IMR-90 (cell line): Measurements from ENCODE around the gene MON1A. TPM values are rescaled to one million over a fixed set of nuclear protein-coding genes. Genes with fewer than 3 reads are reported as not detected.

Source experiments
- ATAC-seq: fragments of 200-7000 bp; cut with Tn5 transposase; 2 replicates; pipeline ENCODE4 v1.9.1; 2020; ENCODE audit warnings: low read depth, mild to moderate bottlenecking, moderate library complexity
- BruUV-seq: library from RNA; stranded (reverse); fragments of 400-500 nt; replicated peaks from 2 replicates; lab custom pipeline; 2021; lab: Mats Ljungman, UMichigan
- CTCF ChIA-PET: fragments of 300-600 bp; formaldehyde crosslinking; extraction: SDS; loops from one replicate; lab custom pipeline; 2021; ENCODE audit warnings: antibody characterized with exemption; lab: Yijun Ruan, JAX
- POLR2A ChIA-PET: fragments of 300-600 bp; sonication (Branson Sonifier 250); formaldehyde crosslinking; loops from one replicate; lab custom pipeline; 2022; ENCODE audit warnings: antibody characterized with exemption; ENCODE audit not compliant: unreplicated experiment; lab: Charles Lee
- DNase-seq: peaks from one replicate; pipeline ENCODE4 v3.0.0; 2013
- H2AFZ ChIP-seq: replicated peaks from 2 replicates; pipeline ENCODE3; 2013; ENCODE audit warnings: low read length, mild to moderate bottlenecking; ENCODE audit not compliant: poor library complexity
- H2AK5ac ChIP-seq: 2 replicates; pipeline ENCODE4 v1.6.1; 2013; ENCODE audit warnings: low read depth, low read length, inconsistent platforms
- H2AK9ac ChIP-seq: replicated peaks from 2 replicates; pipeline ENCODE3; 2013; ENCODE audit warnings: mild to moderate bottlenecking, low read depth, low read length, moderate library complexity; ENCODE audit not compliant: poor library complexity
- H2BK120ac ChIP-seq: 2 replicates; pipeline ENCODE4 v1.6.1; 2013; ENCODE audit warnings: low read depth, low read length, inconsistent platforms
- H2BK15ac ChIP-seq: 3 replicates; pipeline ENCODE4 v1.6.1; 2013; ENCODE audit warnings: low read depth, low read length, inconsistent platforms
- H2BK20ac ChIP-seq: 2 replicates; pipeline ENCODE4 v1.6.1; 2013; ENCODE audit warnings: low read depth, mild to moderate bottlenecking, inconsistent platforms, low read length, moderate library complexity
- H2BK5ac ChIP-seq: 2 replicates; pipeline ENCODE4 v1.6.1; 2013; ENCODE audit warnings: mild to moderate bottlenecking, low read depth, low read length, inconsistent platforms; ENCODE audit not compliant: poor library complexity, severe bottlenecking
- H3K14ac ChIP-seq: replicated peaks from 2 replicates; pipeline ENCODE4 v1.6.1; 2013; ENCODE audit warnings: low read depth, low read length, inconsistent platforms
- H3K18ac ChIP-seq: 2 replicates; pipeline ENCODE4 v1.6.1; 2013; ENCODE audit warnings: low read depth, low read length, control low read depth
- H3K23ac ChIP-seq: 2 replicates; pipeline ENCODE4 v1.6.1; 2013; ENCODE audit warnings: low read depth, low read length, inconsistent platforms
- H3K27ac ChIP-seq: 2 replicates; pipeline ENCODE4 v1.5.1; 2013; ENCODE audit warnings: mild to moderate bottlenecking, control low read depth, low read length; ENCODE audit not compliant: insufficient read depth
- H3K27me3 ChIP-seq: 2 replicates; pipeline ENCODE4 v1.6.1; 2013; ENCODE audit warnings: low read length; ENCODE audit not compliant: control insufficient read depth, insufficient read depth
- H3K36me3 ChIP-seq: 2 replicates; pipeline ENCODE4 v1.6.1; 2013; ENCODE audit warnings: low read length, mixed read lengths; ENCODE audit not compliant: control insufficient read depth, insufficient read depth
- H3K4ac ChIP-seq: 2 replicates; pipeline ENCODE4 v1.6.1; 2013; ENCODE audit warnings: low read depth, low read length, inconsistent platforms
- H3K4me1 ChIP-seq: 2 replicates; pipeline ENCODE4 v1.6.1; 2013; ENCODE audit warnings: low read length, mixed read lengths; ENCODE audit not compliant: control insufficient read depth, insufficient read depth
- H3K4me2 ChIP-seq: 2 replicates; pipeline ENCODE4 v1.6.1; 2013; ENCODE audit warnings: low read depth, mild to moderate bottlenecking, control low read depth, low read length, moderate library complexity
- H3K4me3 ChIP-seq: 2 replicates; pipeline ENCODE4 v1.5.1; 2013; ENCODE audit warnings: low read depth, mild to moderate bottlenecking, control low read depth, low read length, moderate library complexity; ENCODE audit not compliant: insufficient read depth
- H3K56ac ChIP-seq: 2 replicates; pipeline ENCODE4 v1.6.1; 2013; ENCODE audit warnings: low read length, inconsistent platforms; ENCODE audit not compliant: insufficient read depth; ENCODE audit errors: extremely low read depth
- H3K79me1 ChIP-seq, 2 experiments: 2 replicates each; pipeline ENCODE4 v1.6.1; 2013; ENCODE audit warnings: low read length in 2 of 2, inconsistent platforms in 1 of 2, low read depth in 1 of 2
- H3K9ac ChIP-seq: 2 replicates; pipeline ENCODE4 v1.6.1; 2013; ENCODE audit warnings: low read depth, low read length, control low read depth
- H3K9me1 ChIP-seq: 2 replicates; pipeline ENCODE4 v1.6.1; 2013; ENCODE audit warnings: low read length, inconsistent platforms; ENCODE audit not compliant: insufficient read depth
- H3K9me3 ChIP-seq: 2 replicates; pipeline ENCODE4 v1.6.1; 2013; ENCODE audit warnings: low read length; ENCODE audit not compliant: control insufficient read depth, insufficient read depth
- H4K20me1 ChIP-seq: 2 replicates; pipeline ENCODE4 v1.6.1; 2013; ENCODE audit warnings: low read length, inconsistent platforms; ENCODE audit not compliant: insufficient read depth
- H4K5ac ChIP-seq: 2 replicates; pipeline ENCODE4 v1.6.1; 2013; ENCODE audit warnings: mild to moderate bottlenecking, low read depth, low read length, control low read depth
- H4K8ac ChIP-seq, 2 experiments: 2 replicates each; pipeline ENCODE4 v1.6.1; 2013; ENCODE audit warnings: low read depth in 2 of 2, low read length in 2 of 2, control low read depth in 1 of 2, inconsistent platforms in 1 of 2
- H4K91ac ChIP-seq: 2 replicates; pipeline ENCODE4 v1.6.1; 2013; ENCODE audit warnings: low read depth, low read length, inconsistent platforms; ENCODE audit not compliant: insufficient read depth
- BHLHE40 ChIP-seq: fragments of 150-350 bp; IDR thresholded peaks from 2 replicates; pipeline ENCODE4 v1.6.1; 2016; ENCODE audit warnings: mild to moderate bottlenecking, low read depth, low read length
- CEBPB ChIP-seq: IDR thresholded peaks from 2 replicates; pipeline ENCODE4 v1.6.1; 2012; ENCODE audit warnings: low read depth, low read length, improper control_type of control experiment
- FOS ChIP-seq: fragments of 150-350 bp; IDR thresholded peaks from 2 replicates; pipeline ENCODE4 v1.6.1; 2016; ENCODE audit warnings: low read depth, low read length
- MAFK ChIP-seq: IDR thresholded peaks from 2 replicates; pipeline ENCODE4 v1.6.1; 2012; ENCODE audit warnings: low read depth, low read length, improper control_type of control experiment
- MAZ ChIP-seq: IDR thresholded peaks from 2 replicates; pipeline ENCODE4 v1.6.1; 2012; ENCODE audit warnings: low read depth, mild to moderate bottlenecking, low read length, improper control_type of control experiment, moderate library complexity, borderline replicate concordance
- MXI1 ChIP-seq: IDR thresholded peaks from 2 replicates; pipeline ENCODE4 v1.6.1; 2012; ENCODE audit warnings: low read depth, mild to moderate bottlenecking, low read length, moderate library complexity, borderline replicate concordance
- POLR2A ChIP-seq: IDR thresholded peaks from 2 replicates; pipeline ENCODE4 v1.6.1; 2012; ENCODE audit warnings: mild to moderate bottlenecking, low read depth, low read length
- RAD21 ChIP-seq: IDR thresholded peaks from 2 replicates; pipeline ENCODE4 v1.6.1; 2012; ENCODE audit warnings: low read length, improper control_type of control experiment
- RCOR1 ChIP-seq: IDR thresholded peaks from 2 replicates; pipeline ENCODE4 v1.6.1; 2012; ENCODE audit warnings: mild to moderate bottlenecking, low read length, improper control_type of control experiment; ENCODE audit not compliant: insufficient replicate concordance
- RFX5 ChIP-seq: IDR thresholded peaks from 2 replicates; pipeline ENCODE4 v1.8.0; 2012; ENCODE audit warnings: low read depth, mild to moderate bottlenecking, low read length, moderate library complexity
- SMC3 ChIP-seq: fragments of 150-350 bp; IDR thresholded peaks from 2 replicates; pipeline ENCODE4 v1.6.1; 2016; ENCODE audit warnings: low read depth, mild to moderate bottlenecking, antibody characterized with exemption, low read length, moderate library complexity
- WGBS, 2 experiments: methylation state at CpG; one replicate each; pipeline versions ENCODE4 v1.1.5 to v1.1.7; 2013; ENCODE audit warnings: missing lambda C conversion rate in 2 of 2; ENCODE audit not compliant: insufficient read length in 1 of 2; ENCODE audit errors: extremely low coverage in 2 of 2; 5-methylcytosine and 5-hydroxymethylcytosine counted together
- dilution Hi-C: fragments of 300-500 bp; cut with HindIII; formaldehyde crosslinking; loops from one replicate; pipeline ENCODE4 v1.14.3; 2018; ENCODE audit warnings: low sequenced_read_pairs; ENCODE audit not compliant: unreplicated experiment
- in situ Hi-C: fragments of 300-500 bp; cut with MboI; formaldehyde crosslinking; loops from 3 replicates; pipeline ENCODE4 v1.14.3; 2019; ENCODE audit warnings: low sequenced_read_pairs, inconsistent platforms, mixed read lengths
- intact Hi-C: fragments of 100-400 bp; cut with micrococcal nuclease; formaldehyde crosslinking; loops from 2 replicates; pipeline ENCODE4 v1.10.0; 2022
- polyA plus RNA-seq, 3 experiments: library from polyadenylated mRNA; depleted of rRNA; stranded (reverse); fragments of >200 nt; gene quantifications; 2 replicates each; pipeline ENCODE4 v1.2.3, GENCODE V29; 2012; ENCODE audit warnings: low replicate concordance in 1 of 3
- total RNA-seq: library from RNA; depleted of rRNA; stranded (reverse); fragments of >200 nt; gene quantifications from 2 replicates; pipeline ENCODE4 v1.2.3, GENCODE V29; 2012
- TF ChIP-seq, protein P1 (sequence below): fragments of 150-350 bp; IDR thresholded peaks from 2 replicates; pipeline ENCODE4 v1.6.1; 2017; ENCODE audit warnings: mild to moderate bottlenecking, antibody characterized with exemption, low read length, low read depth
- TF ChIP-seq, protein P2 (sequence below): fragments of 150-350 bp; IDR thresholded peaks from 2 replicates; pipeline ENCODE4 v1.6.1; 2016; ENCODE audit warnings: low read depth, mild to moderate bottlenecking, low read length, moderate library complexity, borderline replicate concordance
- TF ChIP-seq, protein P3 (sequence below): conservative IDR thresholded peaks from 2 replicates; pipeline ENCODE4 v1.5.1; 2012; ENCODE audit warnings: mild to moderate bottlenecking, low read depth, low read length, improper control_type of control experiment

The MON1A gene
- total and polyA plus RNA-seq, 2 of the 4 experiments (the other 2 are of a cell fraction): 8.2 to 13.5 TPM

DNA sequence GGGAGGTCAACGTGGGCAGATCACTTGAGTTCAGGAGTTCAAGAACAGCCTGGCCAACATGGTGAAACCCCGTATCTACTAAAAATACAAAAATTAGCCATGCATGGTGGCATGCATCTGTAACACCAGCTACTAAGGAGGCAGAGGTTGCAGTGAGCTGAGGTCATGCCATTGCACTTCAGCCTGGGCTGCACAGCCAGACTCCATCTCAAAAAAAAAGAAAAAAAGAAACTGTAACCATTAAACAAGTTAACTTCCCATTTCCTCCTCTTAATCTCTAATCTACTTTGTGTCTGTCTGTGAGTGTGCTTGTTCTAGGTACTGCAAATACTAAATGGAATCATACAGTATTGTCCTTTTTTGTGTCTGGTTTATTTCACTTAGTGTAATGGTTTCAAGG, 13.0 kb upstream of the MON1A start:
- WGBS, 2 experiments: 100% methylated on average over 1 of the region's 2 CpGs; no CpG with 5 or more reads in 1 of the 2 experiments
- no TSS peak for BruUV-seq
- CTCF ChIA-PET: no interaction called here

More for the DNA sequence above, 13.0 kb upstream of the MON1A start:
- no peak overlapping the region for H2AFZ ChIP-seq
- POLR2A ChIA-PET: no interaction called here
- no peak overlapping the region for H4K91ac ChIP-seq
- H3K9me3 ChIP-seq: no peaks in the 10 kb centered on the region
- H3K9me1 ChIP-seq: peaks cover 7% of the 10 kb centered on the region
- H2AK9ac ChIP-seq: no peak overlapping the region
- in situ Hi-C loops: no loop called here
- no peak overlapping the region for H2AK5ac ChIP-seq
- H3K4me2 ChIP-seq: no peak overlapping the region
- H3K18ac ChIP-seq: no peak overlapping the region
- H3K23ac ChIP-seq: no peak overlapping the region
- no peak overlapping the region for H3K27ac ChIP-seq
- H2BK15ac ChIP-seq: no peak overlapping the region
- H2BK5ac ChIP-seq: no peak overlapping the region
- no peak for ATAC-seq
- no peaks in the 10 kb centered on the region; the same call in 1 of the 2 replicates for H3K36me3 ChIP-seq
- dilution Hi-C loops: no loop called here
- no peak overlapping the region for H4K5ac ChIP-seq
- no peak overlapping the region for H3K56ac ChIP-seq
- intact Hi-C loops: loop anchor here (5.0 kb wide), 1 partner anchor 145 kb away; the partner anchor contains the start of gene RBM5
- H3K79me1 ChIP-seq: peaks cover 4 to 36% of the 10 kb centered on the region in 2 experiments; a peak in 2 of 4 replicates
- DNase-seq: no peak
- no peak overlapping the region for H2BK20ac ChIP-seq
- no peak overlapping the region for H3K9ac ChIP-seq
- H4K8ac ChIP-seq: no peak overlapping the region
- H3K4ac ChIP-seq: no peak overlapping the region
- peaks cover 52% of the 10 kb centered on the region for H4K20me1 ChIP-seq
- no peaks in the 10 kb centered on the region for H3K27me3 ChIP-seq
- H3K4me3 ChIP-seq: no peak overlapping the region
- TF ChIP-seq, protein P1, sequence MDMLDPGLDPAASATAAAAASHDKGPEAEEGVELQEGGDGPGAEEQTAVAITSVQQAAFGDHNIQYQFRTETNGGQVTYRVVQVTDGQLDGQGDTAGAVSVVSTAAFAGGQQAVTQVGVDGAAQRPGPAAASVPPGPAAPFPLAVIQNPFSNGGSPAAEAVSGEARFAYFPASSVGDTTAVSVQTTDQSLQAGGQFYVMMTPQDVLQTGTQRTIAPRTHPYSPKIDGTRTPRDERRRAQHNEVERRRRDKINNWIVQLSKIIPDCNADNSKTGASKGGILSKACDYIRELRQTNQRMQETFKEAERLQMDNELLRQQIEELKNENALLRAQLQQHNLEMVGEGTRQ: no peak
- no peak for TF ChIP-seq SMC3
- no peak for TF ChIP-seq RCOR1
- TF ChIP-seq POLR2A: no peak
- TF ChIP-seq FOS: no peak
- no peak for TF ChIP-seq MAFK
- TF ChIP-seq CEBPB: no peak
- TF ChIP-seq, protein P2, sequence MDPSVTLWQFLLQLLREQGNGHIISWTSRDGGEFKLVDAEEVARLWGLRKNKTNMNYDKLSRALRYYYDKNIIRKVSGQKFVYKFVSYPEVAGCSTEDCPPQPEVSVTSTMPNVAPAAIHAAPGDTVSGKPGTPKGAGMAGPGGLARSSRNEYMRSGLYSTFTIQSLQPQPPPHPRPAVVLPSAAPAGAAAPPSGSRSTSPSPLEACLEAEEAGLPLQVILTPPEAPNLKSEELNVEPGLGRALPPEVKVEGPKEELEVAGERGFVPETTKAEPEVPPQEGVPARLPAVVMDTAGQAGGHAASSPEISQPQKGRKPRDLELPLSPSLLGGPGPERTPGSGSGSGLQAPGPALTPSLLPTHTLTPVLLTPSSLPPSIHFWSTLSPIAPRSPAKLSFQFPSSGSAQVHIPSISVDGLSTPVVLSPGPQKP: no peak
- no peak for TF ChIP-seq RAD21
- TF ChIP-seq RFX5: no peak
- TF ChIP-seq MXI1: no peak
- TF ChIP-seq MAZ: no peak
- TF ChIP-seq, protein P3, sequence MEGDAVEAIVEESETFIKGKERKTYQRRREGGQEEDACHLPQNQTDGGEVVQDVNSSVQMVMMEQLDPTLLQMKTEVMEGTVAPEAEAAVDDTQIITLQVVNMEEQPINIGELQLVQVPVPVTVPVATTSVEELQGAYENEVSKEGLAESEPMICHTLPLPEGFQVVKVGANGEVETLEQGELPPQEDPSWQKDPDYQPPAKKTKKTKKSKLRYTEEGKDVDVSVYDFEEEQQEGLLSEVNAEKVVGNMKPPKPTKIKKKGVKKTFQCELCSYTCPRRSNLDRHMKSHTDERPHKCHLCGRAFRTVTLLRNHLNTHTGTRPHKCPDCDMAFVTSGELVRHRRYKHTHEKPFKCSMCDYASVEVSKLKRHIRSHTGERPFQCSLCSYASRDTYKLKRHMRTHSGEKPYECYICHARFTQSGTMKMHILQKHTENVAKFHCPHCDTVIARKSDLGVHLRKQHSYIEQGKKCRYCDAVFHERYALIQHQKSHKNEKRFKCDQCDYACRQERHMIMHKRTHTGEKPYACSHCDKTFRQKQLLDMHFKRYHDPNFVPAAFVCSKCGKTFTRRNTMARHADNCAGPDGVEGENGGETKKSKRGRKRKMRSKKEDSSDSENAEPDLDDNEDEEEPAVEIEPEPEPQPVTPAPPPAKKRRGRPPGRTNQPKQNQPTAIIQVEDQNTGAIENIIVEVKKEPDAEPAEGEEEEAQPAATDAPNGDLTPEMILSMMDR: no peak
- TF ChIP-seq BHLHE40: no peak
- peaks cover 4% of the 10 kb centered on the region; the same call in 1 of the 2 replicates for H3K4me1 ChIP-seq
- H2BK120ac ChIP-seq: no peak overlapping the region
- no peak overlapping the region for H3K14ac ChIP-seq
